GM12801 (cell line): ENCODE data around the gene H3-3A.

Source experiments
- TF ChIP-seq, protein P1 (sequence below): IDR thresholded peaks from one replicate; pipeline ENCODE4 v1.5.1; 2011; ENCODE audit warnings: control low read depth; ENCODE audit not compliant: insufficient read length; ENCODE audit errors: extremely low read depth

The H3-3A gene

GRCh38 chr1:226097866-226098625 lies 35.5 kb downstream of the H3-3A start:
- TF ChIP-seq, protein P1, sequence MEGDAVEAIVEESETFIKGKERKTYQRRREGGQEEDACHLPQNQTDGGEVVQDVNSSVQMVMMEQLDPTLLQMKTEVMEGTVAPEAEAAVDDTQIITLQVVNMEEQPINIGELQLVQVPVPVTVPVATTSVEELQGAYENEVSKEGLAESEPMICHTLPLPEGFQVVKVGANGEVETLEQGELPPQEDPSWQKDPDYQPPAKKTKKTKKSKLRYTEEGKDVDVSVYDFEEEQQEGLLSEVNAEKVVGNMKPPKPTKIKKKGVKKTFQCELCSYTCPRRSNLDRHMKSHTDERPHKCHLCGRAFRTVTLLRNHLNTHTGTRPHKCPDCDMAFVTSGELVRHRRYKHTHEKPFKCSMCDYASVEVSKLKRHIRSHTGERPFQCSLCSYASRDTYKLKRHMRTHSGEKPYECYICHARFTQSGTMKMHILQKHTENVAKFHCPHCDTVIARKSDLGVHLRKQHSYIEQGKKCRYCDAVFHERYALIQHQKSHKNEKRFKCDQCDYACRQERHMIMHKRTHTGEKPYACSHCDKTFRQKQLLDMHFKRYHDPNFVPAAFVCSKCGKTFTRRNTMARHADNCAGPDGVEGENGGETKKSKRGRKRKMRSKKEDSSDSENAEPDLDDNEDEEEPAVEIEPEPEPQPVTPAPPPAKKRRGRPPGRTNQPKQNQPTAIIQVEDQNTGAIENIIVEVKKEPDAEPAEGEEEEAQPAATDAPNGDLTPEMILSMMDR = no peak

- TF ChIP-seq, protein P1 = no peak
Observed at GRCh38 chr1:226098870-226099835, 36.6 kb downstream of the H3-3A start.

GRCh38 chr1:226100436-226101391 lies 38.2 kb downstream of the H3-3A start:
- TF ChIP-seq, protein P1 = no peak

- TF ChIP-seq, protein P1 = no peak
Observed at GRCh38 chr1:226104671-226105121, 42.2 kb downstream of the H3-3A start.

DNA sequence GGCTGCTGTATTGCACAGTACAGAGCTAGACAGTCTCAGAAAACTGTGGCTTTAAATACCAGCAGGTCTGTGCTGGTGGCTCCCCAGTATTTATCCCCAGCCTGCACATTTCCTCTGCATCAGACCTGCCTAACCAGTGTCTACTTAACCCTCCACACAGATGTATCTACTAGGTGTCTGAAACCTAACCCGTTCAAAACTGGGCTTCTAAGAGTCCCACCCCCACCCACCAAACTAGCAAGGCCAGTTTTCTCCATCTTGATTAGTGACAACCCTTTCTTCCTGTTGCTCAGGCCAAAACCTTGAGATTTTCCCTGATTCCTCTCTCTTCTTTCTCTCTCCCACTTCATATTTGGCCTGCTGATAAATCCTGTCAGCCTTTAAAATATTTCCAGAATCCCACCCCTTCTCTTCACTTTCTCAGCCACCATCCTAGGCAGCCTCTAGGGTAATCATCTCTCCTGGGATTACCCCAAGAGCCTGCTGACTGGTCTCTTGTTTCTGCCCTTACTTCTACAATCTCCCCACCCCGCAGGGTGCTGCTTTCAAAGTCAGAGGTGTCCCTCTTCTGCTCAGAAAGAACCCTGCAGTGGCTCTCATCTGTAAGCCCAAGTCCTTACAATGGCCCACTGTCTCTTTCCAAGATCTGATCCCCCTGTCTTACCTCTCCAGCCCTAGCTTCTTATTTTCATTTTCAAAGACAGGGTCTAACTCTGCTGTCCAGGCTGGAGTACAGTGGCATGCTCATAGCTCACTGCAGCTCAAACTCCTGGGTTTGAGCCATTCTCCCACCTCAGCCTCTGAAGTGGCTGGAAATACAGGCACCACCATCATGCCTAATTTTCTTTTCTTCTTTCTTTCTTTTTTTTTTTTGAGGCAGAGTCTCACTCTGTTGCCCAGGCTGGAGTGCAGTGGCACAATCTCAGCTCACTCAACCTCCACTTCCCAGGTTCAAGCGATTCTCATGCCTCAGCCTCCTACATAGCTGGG lies 45.2 kb downstream of the H3-3A start:
- TF ChIP-seq, protein P1 = no peak
